Mucosa of rectum (tissue), 2 donors: Measurements from ENCODE around the gene PRDM1.

Experiments used
- H3K27ac ChIP-seq, 2 donors: one replicate each; pipeline ENCODE4 v1.7.0; 2013; ENCODE audit warnings: inconsistent platforms in 2 of 2, low read depth in 2 of 2, low read length in 2 of 2
- H3K27me3 ChIP-seq, 2 donors: one replicate each; pipeline ENCODE4 v1.7.0; 2013; ENCODE audit warnings: low read length in 2 of 2; ENCODE audit not compliant: control insufficient read depth in 2 of 2, insufficient read depth in 2 of 2
- H3K36me3 ChIP-seq, 2 donors: one replicate each; pipeline ENCODE4 v1.7.0; 2013; ENCODE audit warnings: low read length in 2 of 2; ENCODE audit not compliant: control insufficient read depth in 2 of 2, insufficient read depth in 2 of 2
- H3K4me1 ChIP-seq, 2 donors: one replicate each; pipeline ENCODE4 v1.7.0; 2013; ENCODE audit warnings: low read length in 2 of 2, mild to moderate bottlenecking in 1 of 2; ENCODE audit not compliant: control insufficient read depth in 2 of 2, insufficient read depth in 2 of 2
- H3K4me3 ChIP-seq, 2 donors: one replicate each; pipeline ENCODE4 v1.7.0; 2013; ENCODE audit warnings: low read length in 2 of 2
- H3K9ac ChIP-seq, 2 donors: one replicate each; pipeline ENCODE4 v1.7.0; 2013; ENCODE audit warnings: low read length in 2 of 2, low read depth in 1 of 2, mild to moderate bottlenecking in 1 of 2
- H3K9me3 ChIP-seq, 2 donors: one replicate each; pipeline ENCODE4 v1.7.0; 2013; ENCODE audit warnings: low read length in 2 of 2; ENCODE audit not compliant: control insufficient read depth in 2 of 2
- donor health status: healthy.
- donor health status: Normal muscosa, but diverticular disease.

PRDM1 gene

DNA sequence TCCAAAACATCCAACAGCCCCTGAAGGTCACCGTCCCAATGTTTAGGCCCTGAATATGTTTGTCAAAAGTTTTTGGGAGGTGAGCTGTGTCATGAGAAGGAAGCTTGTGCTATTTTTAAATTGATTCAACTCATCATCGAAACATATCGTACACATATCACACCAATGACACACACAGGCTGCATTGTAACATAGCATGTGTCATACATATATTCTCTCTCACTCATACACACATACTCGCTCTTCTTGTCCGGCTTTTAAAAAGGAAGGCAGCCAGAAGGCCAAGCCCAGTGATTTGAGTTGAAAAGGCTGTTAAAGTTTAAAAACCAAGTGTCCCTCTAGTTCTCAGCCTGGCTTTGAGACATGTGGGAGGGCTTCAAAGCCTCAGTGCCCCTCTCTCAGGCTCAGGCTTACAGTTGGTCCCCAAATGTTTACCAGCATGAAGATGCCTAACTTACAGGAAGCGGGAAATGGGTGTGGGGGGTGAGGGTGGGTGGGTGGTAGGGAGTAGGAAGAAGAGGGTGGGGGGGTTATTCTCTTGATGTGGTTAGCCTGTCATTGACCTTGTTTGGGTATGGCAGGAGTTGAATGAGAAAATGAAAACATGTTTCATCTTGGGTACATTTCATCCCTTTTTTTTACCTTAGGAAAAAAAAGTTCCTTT lies 3.3 kb upstream of the PRDM1 start:
- no peak overlapping the region for H3K27ac ChIP-seq
- H3K9me3 ChIP-seq, result no peaks in the 10 kb centered on the region
- peaks cover 7 to 12% of the 10 kb centered on the region in 2 donors for H3K4me1 ChIP-seq
- no peaks in the 10 kb centered on the region for H3K27me3 ChIP-seq
- H3K4me3 ChIP-seq, result no peak overlapping the region
- no peak overlapping the region for H3K9ac ChIP-seq
- H3K36me3 ChIP-seq, result no peaks in the 10 kb centered on the region

- Histone ChIP-seq H3K4me1 (peaks cover 7 to 12% of the 10 kb centered on the region in 2 donors), H3K27me3 (no peaks in the 10 kb centered on the region), H3K36me3 (no peaks in the 10 kb centered on the region), H3K4me3 (no peak overlapping the region), H3K9me3 (no peaks in the 10 kb centered on the region), H3K27ac (peak overlapping the region; percentile 81 to 84), H3K9ac (no peak overlapping the region)
These were observed 2.5 kb upstream of the PRDM1 start for GRCh38 chr6:106083618-106084017.

- peak overlapping the region; percentile 81 to 84 for H3K27ac ChIP-seq
- H3K9ac ChIP-seq, result no peak overlapping the region
- H3K4me3 ChIP-seq, result no peak overlapping the region
- H3K27me3 ChIP-seq, result no peaks in the 10 kb centered on the region
- H3K36me3 ChIP-seq, result no peaks in the 10 kb centered on the region
- peaks cover 7 to 12% of the 10 kb centered on the region in 2 donors for H3K4me1 ChIP-seq
- no peaks in the 10 kb centered on the region for H3K9me3 ChIP-seq
These were observed 1.8 kb upstream of the PRDM1 start for GRCh38 chr6:106084106-106084988.

DNA sequence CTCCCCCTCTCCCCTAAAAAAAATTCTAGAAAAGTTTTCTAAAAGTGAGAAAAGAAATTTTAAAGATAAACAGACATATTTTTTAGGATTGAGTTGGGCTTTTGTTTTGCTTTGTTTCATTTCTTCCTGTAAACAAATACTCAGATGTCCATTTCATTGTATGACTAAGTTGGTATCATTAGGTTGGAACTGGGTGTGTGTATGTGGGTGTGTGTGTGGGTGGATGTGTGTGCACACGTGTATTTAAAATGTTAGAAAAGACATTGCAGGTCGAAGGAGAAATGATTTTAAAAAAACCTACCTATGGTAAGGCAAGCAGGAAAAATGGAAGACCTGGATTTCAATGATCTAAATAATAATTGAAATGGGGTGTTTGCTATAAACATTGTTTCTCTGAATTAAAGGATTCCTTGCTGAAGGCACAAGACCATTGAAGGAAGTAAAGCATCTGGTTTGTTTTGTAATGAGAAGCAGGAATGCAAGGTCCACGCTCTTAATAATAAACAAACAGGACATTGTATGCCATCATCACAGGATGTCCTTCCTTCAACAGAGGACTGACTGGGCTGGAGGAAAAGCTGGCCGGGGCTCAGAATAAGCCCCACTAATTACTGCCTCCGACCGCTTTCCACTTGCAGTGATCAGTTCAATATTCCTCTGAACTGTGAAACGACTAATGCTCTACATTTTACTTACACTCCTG lies 996 bp upstream of the PRDM1 start:
- Histone ChIP-seq H3K27me3 (no peaks in the 10 kb centered on the region), H3K4me3 (peak overlapping the region; percentile 73 to 81), H3K4me1 (peaks cover 7 to 12% of the 10 kb centered on the region in 2 donors), H3K36me3 (no peaks in the 10 kb centered on the region), H3K9ac (peak overlapping the region; percentile 68 to 90), H3K27ac (peak overlapping the region; percentile 81 to 84), H3K9me3 (no peaks in the 10 kb centered on the region)

DNA sequence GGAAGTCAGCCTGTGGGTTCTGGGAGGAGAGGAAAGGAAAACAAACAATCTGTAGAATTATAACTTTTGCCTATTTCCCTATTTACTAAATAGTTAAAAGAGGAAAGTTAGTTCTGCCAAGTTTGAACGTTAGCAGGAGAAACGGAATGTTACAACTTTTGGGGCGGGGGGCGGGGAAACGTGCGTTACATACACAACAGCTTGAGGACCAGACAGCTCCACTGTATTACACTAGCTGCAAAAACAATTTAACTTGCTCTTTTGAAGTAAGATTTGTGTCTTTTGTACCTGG lies 498 bp upstream of the PRDM1 start:
- H3K4me3 ChIP-seq, result peak overlapping the region; percentile 73 to 81
- peak overlapping the region; percentile 81 to 84 for H3K27ac ChIP-seq
- H3K4me1 ChIP-seq, result peaks cover 7 to 12% of the 10 kb centered on the region in 2 donors
- no peaks in the 10 kb centered on the region for H3K9me3 ChIP-seq
- no peaks in the 10 kb centered on the region for H3K36me3 ChIP-seq
- no peaks in the 10 kb centered on the region for H3K27me3 ChIP-seq
- peak overlapping the region; percentile 68 to 90 for H3K9ac ChIP-seq

DNA sequence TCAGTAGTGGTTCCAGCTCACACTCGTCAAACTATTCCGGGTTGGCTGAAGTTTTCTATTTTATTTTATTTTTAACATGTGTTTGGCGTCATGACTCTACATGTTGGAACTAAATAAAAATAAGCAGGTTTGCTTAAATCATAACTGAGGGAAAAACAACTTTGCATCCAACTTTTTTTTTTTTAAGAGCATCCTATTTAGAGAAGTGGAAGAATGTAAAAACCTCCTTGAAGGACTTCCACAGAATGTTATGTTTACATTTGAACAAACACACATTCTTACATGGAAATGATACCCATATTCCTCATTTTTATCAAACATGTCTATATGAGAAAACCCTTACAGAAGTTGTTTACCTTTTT lies 659 bp downstream of the PRDM1 start:
- H3K9ac ChIP-seq, result peak overlapping the region; percentile 63 to 90
- peaks cover 7 to 12% of the 10 kb centered on the region in 2 donors for H3K4me1 ChIP-seq
- H3K27me3 ChIP-seq, result no peaks in the 10 kb centered on the region
- no peaks in the 10 kb centered on the region for H3K36me3 ChIP-seq
- H3K9me3 ChIP-seq, result no peaks in the 10 kb centered on the region
- H3K4me3 ChIP-seq, result peak overlapping the region; percentile 73 to 81
- H3K27ac ChIP-seq, result peak overlapping the region; percentile 81 to 84

DNA sequence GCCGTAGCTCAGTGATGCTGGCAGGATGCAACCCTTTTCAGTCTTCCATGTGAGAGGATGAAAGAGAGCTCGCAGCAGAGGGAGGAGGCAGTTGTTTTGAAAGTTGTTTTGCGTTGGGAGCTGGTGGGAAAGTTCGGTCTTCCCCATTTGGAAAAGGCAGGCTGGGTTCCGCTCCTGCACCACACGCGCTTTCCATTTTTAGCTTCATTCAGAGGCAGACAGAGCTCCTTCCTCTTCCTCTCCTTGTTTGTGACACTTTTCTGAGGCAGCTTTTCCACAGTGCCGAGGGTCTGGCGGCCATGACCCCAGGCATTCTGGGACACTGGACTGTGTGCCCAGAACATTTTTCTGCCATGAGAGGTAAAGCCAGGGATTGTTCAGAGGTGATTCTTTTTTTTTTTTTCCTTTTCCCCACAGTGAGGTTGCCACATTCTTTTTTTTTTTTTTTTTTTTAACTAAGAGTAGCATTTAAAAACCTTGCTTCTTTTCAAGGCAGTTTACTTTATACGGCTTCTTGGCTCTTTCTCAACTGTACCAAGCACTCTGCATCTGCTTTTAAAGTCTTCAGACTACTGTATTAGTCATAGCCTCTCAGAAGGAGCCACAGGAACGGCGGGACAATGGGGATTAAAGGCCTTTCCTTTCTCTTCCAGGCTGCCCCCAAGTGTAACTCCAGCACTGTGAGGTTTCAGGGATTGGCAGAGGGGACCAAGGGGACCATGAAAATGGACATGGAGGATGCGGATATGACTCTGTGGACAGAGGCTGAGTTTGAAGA lies 1.6 kb downstream of the PRDM1 start:
- H3K27ac ChIP-seq, result peak overlapping the region; percentile 81 to 84
- no peaks in the 10 kb centered on the region for H3K36me3 ChIP-seq
- H3K9me3 ChIP-seq, result no peaks in the 10 kb centered on the region
- H3K27me3 ChIP-seq, result no peaks in the 10 kb centered on the region
- peak overlapping the region; percentile 63 to 64 for H3K9ac ChIP-seq
- H3K4me3 ChIP-seq, result peak overlapping the region; percentile 73 to 81
- peaks cover 7 to 12% of the 10 kb centered on the region in 2 donors for H3K4me1 ChIP-seq

GRCh38 chr6:106090001-106090400 lies 3.9 kb downstream of the PRDM1 start:
- Histone ChIP-seq H3K36me3 (no peaks in the 10 kb centered on the region), H3K27me3 (no peaks in the 10 kb centered on the region), H3K9ac (peak overlapping the region; percentile 57 to 64), H3K9me3 (no peaks in the 10 kb centered on the region), H3K27ac (peak overlapping the region; percentile 53 to 61), H3K4me3 (peak overlapping the region; percentile 47 to 81), H3K4me1 (peaks cover 3 to 10% of the 10 kb centered on the region in 2 donors)

- Histone ChIP-seq H3K27ac (peak overlapping the region in 1 of 2 donors; percentile 10), H3K9me3 (no peaks in the 10 kb centered on the region), H3K4me3 (no peak overlapping the region), H3K36me3 (no peaks in the 10 kb centered on the region), H3K9ac (no peak overlapping the region), H3K27me3 (no peaks in the 10 kb centered on the region), H3K4me1 (peaks cover 4% of the 10 kb centered on the region in 2 donors)
These were observed 6.1 kb downstream of the PRDM1 start for GRCh38 chr6:106092279-106092678.
